ENCODE data around the gene THEMIS. TPM values are rescaled to one million over a fixed set of nuclear protein-coding genes. Genes with fewer than 3 reads are reported as not detected.
"Not testable (repeated sequence)": the region's sequence is repeated elsewhere in the genome, so short reads cannot be mapped to it uniquely, and the experiment has no call there.

THEMIS gene
- total RNA-seq, 1 donor from 2014 or later, result 5.6 TPM

- Histone ChIP-seq H3K27me3 (no peaks in the 10 kb centered on the region), H3K4me1 (no peaks in the 10 kb centered on the region), H3K4me3 (no peak overlapping the region), H3K27ac (no peak overlapping the region), H3K9me3 (no peaks in the 10 kb centered on the region), H3K36me3 (no peaks in the 10 kb centered on the region)
- TF ChIP-seq POLR2A (IDR thresholded peaks at IDR 0.05) (no peak), POLR2AphosphoS5 (IDR thresholded peaks at IDR 0.05; ENCODE audit: insufficient read depth in 1 of 2, low read depth in 1 of 2) (no peak)
- TF ChIP-seq, protein P1, sequence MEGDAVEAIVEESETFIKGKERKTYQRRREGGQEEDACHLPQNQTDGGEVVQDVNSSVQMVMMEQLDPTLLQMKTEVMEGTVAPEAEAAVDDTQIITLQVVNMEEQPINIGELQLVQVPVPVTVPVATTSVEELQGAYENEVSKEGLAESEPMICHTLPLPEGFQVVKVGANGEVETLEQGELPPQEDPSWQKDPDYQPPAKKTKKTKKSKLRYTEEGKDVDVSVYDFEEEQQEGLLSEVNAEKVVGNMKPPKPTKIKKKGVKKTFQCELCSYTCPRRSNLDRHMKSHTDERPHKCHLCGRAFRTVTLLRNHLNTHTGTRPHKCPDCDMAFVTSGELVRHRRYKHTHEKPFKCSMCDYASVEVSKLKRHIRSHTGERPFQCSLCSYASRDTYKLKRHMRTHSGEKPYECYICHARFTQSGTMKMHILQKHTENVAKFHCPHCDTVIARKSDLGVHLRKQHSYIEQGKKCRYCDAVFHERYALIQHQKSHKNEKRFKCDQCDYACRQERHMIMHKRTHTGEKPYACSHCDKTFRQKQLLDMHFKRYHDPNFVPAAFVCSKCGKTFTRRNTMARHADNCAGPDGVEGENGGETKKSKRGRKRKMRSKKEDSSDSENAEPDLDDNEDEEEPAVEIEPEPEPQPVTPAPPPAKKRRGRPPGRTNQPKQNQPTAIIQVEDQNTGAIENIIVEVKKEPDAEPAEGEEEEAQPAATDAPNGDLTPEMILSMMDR (IDR thresholded peaks at IDR 0.05), result no peak
- intact Hi-C loops (cut with DNase I), result no loop called here
- no peak for DNase-seq (ENCODE audit: extremely low spot score in 2 of 2)
Observed at GRCh38 chr6:127791779-127792528, 108.9 kb downstream of the THEMIS start.

DNA sequence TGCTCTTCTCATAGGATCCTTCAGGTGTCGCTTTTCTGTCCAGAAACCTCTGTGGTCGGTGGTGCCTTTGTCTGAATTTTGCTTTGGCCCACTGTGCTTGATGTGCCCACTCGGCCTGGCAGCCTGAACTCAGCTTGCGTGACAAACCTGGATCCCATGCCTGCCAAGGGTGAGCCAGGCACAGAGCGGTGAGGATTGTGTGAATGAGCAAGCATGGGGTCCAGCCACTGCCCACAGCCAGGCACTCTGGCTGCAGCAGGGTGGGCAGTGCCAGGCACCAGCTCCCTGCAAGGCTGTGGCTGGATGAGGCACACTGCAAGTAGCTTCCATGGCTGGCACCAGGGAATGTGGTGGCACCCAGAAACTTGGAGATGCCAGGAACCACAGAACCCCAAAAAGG lies 110.3 kb downstream of the THEMIS start:
- Histone ChIP-seq H3K27me3 (no peaks in the 10 kb centered on the region), H3K4me1 (no peaks in the 10 kb centered on the region), H3K4me3 (no peak overlapping the region), H3K9me3 (no peaks in the 10 kb centered on the region), H3K36me3 (no peaks in the 10 kb centered on the region), H3K27ac (no peak overlapping the region)
- intact Hi-C loops (cut with DNase I), result no loop called here
- no peak for DNase-seq (ENCODE audit: extremely low spot score in 2 of 2)
- TF ChIP-seq, protein P1 (IDR thresholded peaks at IDR 0.05), result no peak
- no peak for TF ChIP-seq POLR2A (IDR thresholded peaks at IDR 0.05)
- no peak for TF ChIP-seq POLR2AphosphoS5 (IDR thresholded peaks at IDR 0.05; ENCODE audit: insufficient read depth in 1 of 2, low read depth in 1 of 2)

GRCh38 chr6:127786109-127786508 lies 114.7 kb downstream of the THEMIS start:
- TF ChIP-seq, protein P1 (IDR thresholded peaks at IDR 0.05), result no peak
- TF ChIP-seq POLR2A (IDR thresholded peaks at IDR 0.05), result no peak
- TF ChIP-seq POLR2AphosphoS5 (IDR thresholded peaks at IDR 0.05; ENCODE audit: insufficient read depth in 1 of 2, low read depth in 1 of 2), result no peak
- H3K9me3 ChIP-seq, result no peaks in the 10 kb centered on the region
- no peak overlapping the region for H3K27ac ChIP-seq
- intact Hi-C loops (cut with DNase I), result no loop called here
- no peaks in the 10 kb centered on the region for H3K36me3 ChIP-seq
- DNase-seq (ENCODE audit: extremely low spot score in 2 of 2), result no peak
- H3K4me1 ChIP-seq, result no peaks in the 10 kb centered on the region
- no peak overlapping the region for H3K4me3 ChIP-seq
- H3K27me3 ChIP-seq, result no peaks in the 10 kb centered on the region

DNA sequence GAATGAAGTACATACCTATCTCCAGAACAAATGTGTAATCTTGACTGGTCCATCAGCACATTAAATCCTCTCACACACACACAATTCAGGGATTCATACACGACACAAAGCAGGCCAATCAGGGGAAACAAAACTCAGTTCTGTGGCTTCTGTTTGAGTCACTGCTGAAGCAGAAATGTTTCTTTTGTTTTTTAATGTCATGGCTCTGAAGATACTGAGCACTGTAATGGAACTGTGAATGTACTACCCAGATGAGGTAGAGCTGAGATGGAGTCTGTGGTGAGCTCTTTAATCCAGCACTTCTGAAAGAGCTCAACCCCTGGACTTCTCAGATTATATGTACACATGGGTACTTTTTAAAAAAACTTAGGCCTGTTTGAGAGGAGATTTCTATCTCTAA lies 116.4 kb downstream of the THEMIS start:
- Histone ChIP-seq H3K27me3 (no peaks in the 10 kb centered on the region), H3K9me3 (no peaks in the 10 kb centered on the region), H3K27ac (no peak overlapping the region), H3K4me3 (no peak overlapping the region), H3K4me1 (no peaks in the 10 kb centered on the region), H3K36me3 (no peaks in the 10 kb centered on the region)
- TF ChIP-seq, protein P1 (IDR thresholded peaks at IDR 0.05), result no peak
- TF ChIP-seq POLR2A (IDR thresholded peaks at IDR 0.05), result no peak
- TF ChIP-seq POLR2AphosphoS5 (IDR thresholded peaks at IDR 0.05; ENCODE audit: insufficient read depth in 1 of 2, low read depth in 1 of 2), result no peak
- intact Hi-C loops (cut with DNase I), result no loop called here
- DNase-seq (ENCODE audit: extremely low spot score in 2 of 2), result no peak

DNA sequence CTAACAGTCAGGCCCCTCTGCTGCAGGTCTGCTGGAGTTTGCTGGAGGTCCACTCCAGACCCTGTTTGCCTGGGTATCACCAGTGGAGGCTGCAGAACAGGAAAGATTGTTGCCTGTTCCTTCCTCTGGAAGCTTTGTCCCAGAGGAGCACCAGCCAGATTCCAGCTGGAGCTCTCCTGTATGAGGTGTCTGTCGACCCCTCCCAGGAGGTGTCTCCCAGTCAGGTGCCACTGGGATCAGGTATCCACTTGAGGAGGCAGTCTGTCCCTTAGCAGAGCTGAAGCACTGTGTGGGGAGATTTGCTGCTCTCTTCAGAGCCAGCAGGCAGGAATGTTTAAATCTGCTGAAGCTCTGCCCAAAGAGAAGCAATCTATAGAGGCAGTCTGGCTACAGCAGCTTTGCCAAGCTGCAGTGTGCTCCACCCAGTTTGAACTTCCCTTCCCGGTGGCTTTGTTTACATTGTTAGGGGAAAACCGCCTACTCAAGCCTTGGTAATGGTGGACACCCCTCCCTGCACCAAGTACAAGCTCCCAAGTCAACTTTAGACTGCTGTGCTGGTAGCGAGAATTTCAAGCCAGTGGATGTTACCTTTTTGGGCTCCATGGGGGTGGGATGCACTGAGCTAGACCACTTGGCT lies 119.1 kb downstream of the THEMIS start:
- intact Hi-C loops (cut with DNase I); DNase-seq (ENCODE audit: extremely low spot score in 2 of 2); H3K27ac ChIP-seq; H3K27me3 ChIP-seq; H3K4me3 ChIP-seq; H3K36me3 ChIP-seq; H3K4me1 ChIP-seq; H3K9me3 ChIP-seq: not testable (repeated sequence)
